ENCODE data around the gene GAREM1. TPM values are rescaled to one million over a fixed set of nuclear protein-coding genes. Genes with fewer than 3 reads are reported as not detected.

The GAREM1 gene
- total and polyA plus RNA-seq, 2 of the 8 experiments (the other 6 are each of a cell fraction or from before 2014, with no cell fraction given): 3.6 to 9.2 TPM

DNA sequence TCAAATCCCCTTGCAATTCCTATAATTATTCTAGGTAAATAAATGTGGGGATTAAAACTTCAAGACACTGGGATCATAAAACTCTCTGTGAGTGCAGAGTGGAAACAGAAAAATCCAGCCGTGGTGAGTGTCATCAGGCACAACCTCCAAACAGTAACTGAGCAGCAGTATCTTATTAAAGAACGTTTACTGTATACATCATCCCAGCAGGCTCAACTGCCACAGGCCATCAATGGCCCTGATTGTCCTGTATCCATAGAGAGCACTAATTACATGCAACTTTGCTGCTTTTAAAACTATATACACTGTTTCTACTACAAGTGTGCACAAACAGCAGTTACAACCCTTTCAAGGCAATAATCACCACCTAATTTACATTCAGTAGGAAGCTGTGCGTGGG lies 23.9 kb downstream of the GAREM1 start:
- 86% methylated on average over 3 of the region's 3 CpGs; no CpG with 5 or more reads in 1 of the 2 experiments for WGBS, 2 experiments (ENCODE audit: extremely low coverage in 1 of 2, insufficient coverage in 1 of 2, insufficient read length in 1 of 2, insufficient replicate concordance in 2 of 2, low coverage in 1 of 2, low lambda C conversion rate in 2 of 2, missing lambda C conversion rate in 1 of 2)
- no peak overlapping the region for H2BK20ac ChIP-seq (ENCODE audit: low read length)
- FAIRE-seq: no peak
- H3K4me1 ChIP-seq (replicated peaks in 1 of 4; ENCODE audit: control insufficient read depth in 3 of 4, insufficient read depth in 4 of 4, low read length in 3 of 4): no peaks in the 10 kb centered on the region
- H3K79me2 ChIP-seq (ENCODE audit: control insufficient read depth in 1 of 2, insufficient read depth in 2 of 2, low read length in 2 of 2): peaks cover 0 to 17% of the 10 kb centered on the region in 2 experiments; a peak in 2 of 4 replicates
- H3K79me1 ChIP-seq (ENCODE audit: low read depth, low read length): no peaks in the 10 kb centered on the region; the same call in 1 of the 2 replicates
- no peak overlapping the region for H2BK12ac ChIP-seq (ENCODE audit: low read depth, low read length)
- H3K18ac ChIP-seq (ENCODE audit: extremely low read depth, low read length): no peak overlapping the region
- no peak for DNase-seq (ENCODE audit: low read depth in 1 of 2, low spot score in 2 of 2)
- no peaks in the 10 kb centered on the region for H4K20me1 ChIP-seq (replicated peaks in 1 of 2; ENCODE audit: control insufficient read depth in 1 of 2, insufficient read depth in 2 of 2, low read length in 2 of 2)
- no peak overlapping the region for H4K8ac ChIP-seq (ENCODE audit: extremely low read depth, insufficient read depth, low read length)
- no peak overlapping the region for H3K4ac ChIP-seq (replicated peaks; ENCODE audit: insufficient read length, low read depth, low read length)
- no peak overlapping the region for H2BK5ac ChIP-seq (ENCODE audit: low read depth, low read length)
- H3K23me2 ChIP-seq (ENCODE audit: low read depth, low read length): no peaks in the 10 kb centered on the region
- no peak overlapping the region for H2AFZ ChIP-seq (ENCODE audit: low read length)
- TF ChIP-seq SUZ12 (IDR thresholded peaks at IDR 0.05; ENCODE audit: low read length): no peak
- TF ChIP-seq GABPA (IDR thresholded peaks at IDR 0.05; ENCODE audit: borderline replicate concordance, insufficient read depth, low read length): no peak
- no peak for TF ChIP-seq HDAC2 (IDR thresholded peaks at IDR 0.05; ENCODE audit: borderline replicate concordance in 1 of 2, low read depth in 2 of 2, low read length in 2 of 2)
- no peak for TF ChIP-seq YY1 (IDR thresholded peaks at IDR 0.05; ENCODE audit: low read depth, low read length)
- no peak for TF ChIP-seq ASH2L (IDR thresholded peaks at IDR 0.05; ENCODE audit: low read length)
- TF ChIP-seq EGR1 (IDR thresholded peaks at IDR 0.05; ENCODE audit: borderline replicate concordance, low read depth, low read length): no peak
- TF ChIP-seq RXRA (IDR thresholded peaks at IDR 0.05; ENCODE audit: insufficient read depth, low read depth, low read length): no peak
- no peak overlapping the region for H3K27ac ChIP-seq (ENCODE audit: low read depth, low read length)
- H3K14ac ChIP-seq (ENCODE audit: insufficient read length): no peak overlapping the region
- H3K9me3 ChIP-seq (ENCODE audit: insufficient read depth in 2 of 2, low read depth in 1 of 2, low read length in 1 of 2): no peaks in the 10 kb centered on the region
- H3K56ac ChIP-seq (replicated peaks; ENCODE audit: insufficient read length, low read depth, low read length): no peak overlapping the region
- H3K4me2 ChIP-seq (ENCODE audit: insufficient read depth in 1 of 2, low read depth in 2 of 2, low read length in 2 of 2): no peak overlapping the region
- ChIA-PET CTCF (ENCODE audit: partially characterized antibody) (interaction anchor here (1.5 kb wide), 1 partner anchor 10 kb away, joined by 3 read pairs; no protein-coding TSS in a partner anchor), POLR2A (ENCODE audit: partially characterized antibody) (no interaction called here)
- H3K9ac ChIP-seq (replicated peaks in 1 of 4; ENCODE audit: extremely low read depth in 1 of 4, low read depth in 3 of 4, low read length in 3 of 4): no peak overlapping the region
- no peak overlapping the region for H2AK5ac ChIP-seq (ENCODE audit: low read depth, low read length)
- no peak overlapping the region for H4K5ac ChIP-seq (ENCODE audit: insufficient read length, low read depth, low read length)
- H4K91ac ChIP-seq (replicated peaks; ENCODE audit: insufficient read length, low read length): no peak overlapping the region
- H3K27me3 ChIP-seq (replicated peaks in 1 of 4; ENCODE audit: control insufficient read depth in 3 of 4, extremely low read depth in 1 of 4, insufficient read depth in 3 of 4, low read length in 3 of 4): no peaks in the 10 kb centered on the region
- H2BK15ac ChIP-seq (ENCODE audit: low read length): no peak overlapping the region
- H3K4me3 ChIP-seq (ENCODE audit: extremely low read depth in 1 of 4, insufficient read depth in 2 of 4, low read depth in 3 of 4, low read length in 4 of 4): no peak overlapping the region
- no peaks in the 10 kb centered on the region for H3K36me3 ChIP-seq (ENCODE audit: control insufficient read depth in 2 of 4, insufficient read depth in 4 of 4, low read length in 3 of 4)
- H3K23ac ChIP-seq (ENCODE audit: insufficient read length): no peak overlapping the region
- no peak overlapping the region for H2BK120ac ChIP-seq (replicated peaks; ENCODE audit: low read depth, low read length)

Data from H1 (cell line).